Measurements from ENCODE around the gene ASS1.

DNA sequence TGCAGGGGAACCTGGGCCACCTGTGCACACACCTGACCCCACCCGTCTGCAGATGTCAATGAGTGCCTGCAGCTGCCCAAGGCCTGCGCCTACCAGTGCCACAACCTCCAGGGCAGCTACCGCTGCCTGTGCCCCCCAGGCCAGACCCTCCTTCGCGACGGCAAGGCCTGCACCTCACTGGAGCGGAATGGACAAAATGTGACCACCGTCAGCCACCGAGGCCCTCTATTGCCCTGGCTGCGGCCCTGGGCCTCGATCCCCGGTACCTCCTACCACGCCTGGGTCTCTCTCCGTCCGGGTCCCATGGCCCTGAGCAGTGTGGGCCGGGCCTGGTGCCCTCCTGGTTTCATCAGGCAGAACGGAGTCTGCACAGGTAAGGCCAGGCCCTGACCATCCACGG is 14.5 kb upstream of the ASS1 start:
- no peak for TF ChIP-seq POLR2AphosphoS5 (IDR thresholded peaks at IDR 0.05; ENCODE audit: borderline replicate concordance, low read depth, low read length)
- TF ChIP-seq EZH2 (IDR thresholded peaks at IDR 0.05) = no peak
